Islet precursor cell (in vitro differentiated cells): ENCODE data around the gene TPSAB1.
A peak's percentile ranks its signal among the peaks of the same experiment; 100 is the strongest.
"Not testable (repeated sequence)": the region's sequence is repeated elsewhere in the genome, so short reads cannot be mapped to it uniquely, and the experiment has no call there.

Experiments
- DNase-seq: peaks from one replicate; pipeline ENCODE4 v3.0.0-alpha.2; 2018

TPSAB1 gene

GRCh38 chr16:1271724-1272413 is 31.4 kb downstream of the TPSAB1 start:
- DNase-seq: not testable (repeated sequence)

GRCh38 chr16:1272453-1273198 is 32.1 kb downstream of the TPSAB1 start:
- DNase-seq: no peak

GRCh38 chr16:1273816-1274215 is 33.3 kb downstream of the TPSAB1 start:
- no peak for DNase-seq

GRCh38 chr16:1274767-1275166 is 34.3 kb downstream of the TPSAB1 start:
- DNase-seq: no peak

GRCh38 chr16:1275791-1276579 is 35.5 kb downstream of the TPSAB1 start:
- DNase-seq: no peak

GRCh38 chr16:1276580-1276878 is 36.0 kb downstream of the TPSAB1 start:
- DNase-seq: no peak

- DNase-seq: no peak
Measured at GRCh38 chr16:1277151-1277598, 36.7 kb downstream of the TPSAB1 start.

GRCh38 chr16:1277617-1278282 is 37.2 kb downstream of the TPSAB1 start:
- DNase-seq: no peak

GRCh38 chr16:1278477-1278876 is 38.0 kb downstream of the TPSAB1 start:
- DNase-seq: no peak

GRCh38 chr16:1279081-1279944 is 38.8 kb downstream of the TPSAB1 start:
- no peak for DNase-seq

- no peak for DNase-seq
Measured at GRCh38 chr16:1279945-1280589, 39.6 kb downstream of the TPSAB1 start.

- DNase-seq: no peak
Measured at GRCh38 chr16:1280783-1281182, 40.3 kb downstream of the TPSAB1 start.

GRCh38 chr16:1281517-1281916 is 41.0 kb downstream of the TPSAB1 start:
- DNase-seq: no peak

GRCh38 chr16:1282324-1282973 is 41.9 kb downstream of the TPSAB1 start:
- DNase-seq: no peak

GRCh38 chr16:1283296-1283695 is 42.8 kb downstream of the TPSAB1 start:
- DNase-seq: no peak

- DNase-seq: no peak
Measured at GRCh38 chr16:1283996-1284616, 43.6 kb downstream of the TPSAB1 start.

GRCh38 chr16:1285669-1286512 is 45.4 kb downstream of the TPSAB1 start:
- DNase-seq: no peak

- DNase-seq: no peak
Measured at GRCh38 chr16:1286513-1287094, 46.1 kb downstream of the TPSAB1 start.

- DNase-seq: peak; percentile 80
Measured at GRCh38 chr16:1287982-1288670, 47.6 kb downstream of the TPSAB1 start.
